Vagina (tissue), 2 donors: ENCODE results near the gene OSTF1. TPM values are rescaled to one million over a fixed set of nuclear protein-coding genes. Genes with fewer than 3 reads are reported as not detected.

ENCODE experiments used
- DNase-seq, 2 donors: peaks; one replicate each; pipeline ENCODE4 v3.0.0-alpha.2; 2017; ENCODE audit errors: extremely low spot score in 2 of 2
- H3K27ac ChIP-seq: fragments of 200-600 bp; sonication (generic); one replicate; pipeline ENCODE4 v1.5.1; 2019
- H3K27me3 ChIP-seq: fragments of 200-600 bp; sonication (generic); one replicate; pipeline ENCODE4 v1.5.1; 2019
- H3K36me3 ChIP-seq, 2 donors: fragments of 200-600 bp; sonication (generic); one replicate each; pipeline ENCODE4 v1.5.1; 2017 to 2019
- H3K4me1 ChIP-seq: fragments of 200-600 bp; sonication (generic); one replicate; pipeline ENCODE4 v1.5.1; 2019
- H3K4me3 ChIP-seq, 2 donors: fragments of 200-600 bp; sonication (generic); 1 replicate in 1 of 2; 2 replicates in 1 of 2; pipeline ENCODE4 v1.5.1; 2016 to 2019
- H3K9me3 ChIP-seq: fragments of 200-600 bp; sonication (generic); one replicate; pipeline ENCODE4 v1.5.1; 2019
- CTCF ChIP-seq, 3 experiments: fragments of 450-650 bp in 2 of 3; fragments of 200-600 bp in 1 of 3; sonication (generic) in 1 of 3; IDR thresholded peaks; one replicate each; pipeline ENCODE4 v1.5.1; 2017 to 2019; ENCODE audit warnings: antibody characterized with exemption in 3 of 3, mild to moderate bottlenecking in 2 of 3, moderate library complexity in 2 of 3
- POLR2A ChIP-seq, 2 donors: fragments of 450-650 bp; IDR thresholded peaks; one replicate each; pipeline ENCODE4 v1.6.1; 2017; ENCODE audit warnings: antibody characterized with exemption in 2 of 2, mild to moderate bottlenecking in 2 of 2, moderate library complexity in 2 of 2
- POLR2AphosphoS5 ChIP-seq, 2 donors: sonication (generic); formaldehyde crosslinking; IDR thresholded peaks; one replicate each; pipeline ENCODE4 v1.9.0; 2017; ENCODE audit warnings: antibody characterized with exemption in 2 of 2, mild to moderate bottlenecking in 2 of 2, low read depth in 1 of 2; ENCODE audit not compliant: insufficient read depth in 1 of 2
- intact Hi-C: fragments of 100-400 bp; cut with DNase I; formaldehyde crosslinking; loops from one replicate; pipeline ENCODE4 v1.15.1; 2023
- total RNA-seq: library from RNA; depleted of rRNA; stranded (reverse); fragments of >200 nt; gene quantifications from one replicate; pipeline ENCODE4 v1.2.3, GENCODE V29; 2016

Gene OSTF1
- total RNA-seq, 1 donor from 2014 or later: 25.0 TPM

GRCh38 chr9:75167281-75167680, 79.0 kb downstream of the OSTF1 start:
- no peak for TF ChIP-seq POLR2AphosphoS5 (IDR thresholded peaks at IDR 0.05; ENCODE audit: insufficient read depth in 1 of 2, low read depth in 1 of 2)
- TF ChIP-seq POLR2A (IDR thresholded peaks at IDR 0.05): no peak
- no peak for TF ChIP-seq CTCF (IDR thresholded peaks at IDR 0.05)
- Histone ChIP-seq H3K27me3 (no peaks in the 10 kb centered on the region), H3K27ac (no peak overlapping the region), H3K4me3 (no peak overlapping the region), H3K36me3 (peaks cover 0 to 18% of the 10 kb centered on the region in 2 donors), H3K9me3 (no peaks in the 10 kb centered on the region), H3K4me1 (no peaks in the 10 kb centered on the region)
- intact Hi-C loops: no loop called here
- DNase-seq: no peak

- Histone ChIP-seq H3K27ac (no peak overlapping the region), H3K27me3 (no peaks in the 10 kb centered on the region), H3K9me3 (no peaks in the 10 kb centered on the region), H3K36me3 (peaks cover 0 to 12% of the 10 kb centered on the region in 2 donors), H3K4me3 (no peak overlapping the region), H3K4me1 (no peaks in the 10 kb centered on the region)
- DNase-seq: no peak
- intact Hi-C loops: no loop called here
- no peak for TF ChIP-seq CTCF (IDR thresholded peaks at IDR 0.05)
- TF ChIP-seq POLR2AphosphoS5 (IDR thresholded peaks at IDR 0.05; ENCODE audit: insufficient read depth in 1 of 2, low read depth in 1 of 2): no peak
- no peak for TF ChIP-seq POLR2A (IDR thresholded peaks at IDR 0.05)
These were observed 80.2 kb downstream of the OSTF1 start for GRCh38 chr9:75168270-75169178.

GRCh38 chr9:75169623-75170022, 81.3 kb downstream of the OSTF1 start:
- H3K27ac ChIP-seq: no peak overlapping the region
- no peaks in the 10 kb centered on the region for H3K9me3 ChIP-seq
- H3K36me3 ChIP-seq: peaks cover 0 to 5% of the 10 kb centered on the region in 2 donors
- intact Hi-C loops: no loop called here
- no peak overlapping the region for H3K4me3 ChIP-seq
- no peak for TF ChIP-seq POLR2AphosphoS5 (IDR thresholded peaks at IDR 0.05; ENCODE audit: insufficient read depth in 1 of 2, low read depth in 1 of 2)
- TF ChIP-seq POLR2A (IDR thresholded peaks at IDR 0.05): no peak
- no peak for TF ChIP-seq CTCF (IDR thresholded peaks at IDR 0.05)
- DNase-seq: no peak
- no peaks in the 10 kb centered on the region for H3K27me3 ChIP-seq
- no peaks in the 10 kb centered on the region for H3K4me1 ChIP-seq

GRCh38 chr9:75170898-75171360, 82.6 kb downstream of the OSTF1 start:
- intact Hi-C loops: no loop called here
- TF ChIP-seq CTCF (IDR thresholded peaks at IDR 0.05): no peak
- TF ChIP-seq POLR2AphosphoS5 (IDR thresholded peaks at IDR 0.05; ENCODE audit: insufficient read depth in 1 of 2, low read depth in 1 of 2): no peak
- no peak for TF ChIP-seq POLR2A (IDR thresholded peaks at IDR 0.05)

GRCh38 chr9:75175395-75175794, 87.1 kb downstream of the OSTF1 start:
- Histone ChIP-seq H3K27me3 (no peaks in the 10 kb centered on the region), H3K4me1 (no peaks in the 10 kb centered on the region), H3K9me3 (no peaks in the 10 kb centered on the region), H3K27ac (no peak overlapping the region), H3K36me3 (no peaks in the 10 kb centered on the region), H3K4me3 (no peak overlapping the region)
- TF ChIP-seq CTCF (IDR thresholded peaks at IDR 0.05) (no peak), POLR2AphosphoS5 (IDR thresholded peaks at IDR 0.05; ENCODE audit: insufficient read depth in 1 of 2, low read depth in 1 of 2) (no peak), POLR2A (IDR thresholded peaks at IDR 0.05) (no peak)
- intact Hi-C loops: no loop called here
- no peak for DNase-seq

More at GRCh38 chr9:75170898-75171360, 82.6 kb downstream of the OSTF1 start:
- Histone ChIP-seq H3K4me3 (no peak overlapping the region), H3K27ac (no peak overlapping the region), H3K27me3 (no peaks in the 10 kb centered on the region), H3K9me3 (no peaks in the 10 kb centered on the region), H3K36me3 (peaks cover 0 to 5% of the 10 kb centered on the region in 2 donors), H3K4me1 (no peaks in the 10 kb centered on the region)
- no peak for DNase-seq
